GM19438 (cell line): ENCODE results near the gene CRIP3.

Experiments used
- ATAC-seq: cut with Tn5 transposase; IDR thresholded peaks from one replicate; pipeline ENCODE4 v1.9.1; 2021; ENCODE audit warnings: low read depth; ENCODE audit not compliant: unreplicated experiment

CRIP3 gene

DNA sequence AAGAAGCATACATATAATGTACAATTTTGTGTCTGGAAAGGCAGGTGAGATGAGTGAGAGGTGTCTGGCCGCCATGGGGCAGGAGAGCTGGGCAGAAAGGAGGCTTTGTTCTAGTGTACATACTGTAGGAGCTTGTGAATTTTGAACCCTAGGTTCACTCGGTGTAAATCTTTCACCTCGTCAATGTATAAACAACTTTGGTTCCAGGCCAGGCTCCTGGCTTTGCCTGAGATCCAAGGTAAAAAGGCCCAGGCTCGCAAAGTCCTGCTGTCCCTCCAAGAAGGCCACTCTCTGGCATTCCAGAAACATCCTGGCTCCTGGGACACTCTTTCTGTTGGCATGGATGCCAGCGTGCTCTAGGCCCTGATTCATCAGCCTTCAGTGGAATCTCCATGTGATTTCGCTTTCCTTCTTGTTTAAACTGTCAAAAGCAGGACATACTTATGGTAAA, 17.7 kb downstream of the CRIP3 start:
- no peak for ATAC-seq

DNA sequence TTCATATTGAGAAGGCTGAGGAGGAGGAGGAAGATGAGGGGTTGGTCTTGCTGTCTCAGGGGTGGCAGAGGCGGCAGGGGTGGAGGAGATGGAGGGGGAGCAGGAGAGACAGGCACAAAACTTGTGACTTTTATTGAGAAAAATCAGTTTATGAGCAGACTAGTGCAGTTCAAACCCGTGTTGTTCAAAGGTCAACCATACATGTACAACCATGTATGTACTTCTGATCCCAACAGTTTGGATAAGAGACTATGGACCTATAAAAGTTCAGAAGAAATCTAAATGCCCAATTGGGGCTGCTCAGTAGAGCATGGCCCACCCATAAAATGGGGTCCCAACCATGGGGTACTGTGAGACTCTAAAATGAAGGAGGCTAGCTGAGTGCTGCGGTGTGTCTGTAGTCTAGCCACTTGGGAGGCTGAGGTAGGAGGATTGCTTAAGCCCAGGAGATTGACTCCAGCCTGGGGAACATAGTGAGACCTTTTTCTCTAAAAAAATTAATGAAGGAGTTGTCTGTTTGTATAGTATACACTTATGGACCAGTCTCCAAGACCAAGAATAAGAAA, 18.2 kb downstream of the CRIP3 start:
- no peak for ATAC-seq

DNA sequence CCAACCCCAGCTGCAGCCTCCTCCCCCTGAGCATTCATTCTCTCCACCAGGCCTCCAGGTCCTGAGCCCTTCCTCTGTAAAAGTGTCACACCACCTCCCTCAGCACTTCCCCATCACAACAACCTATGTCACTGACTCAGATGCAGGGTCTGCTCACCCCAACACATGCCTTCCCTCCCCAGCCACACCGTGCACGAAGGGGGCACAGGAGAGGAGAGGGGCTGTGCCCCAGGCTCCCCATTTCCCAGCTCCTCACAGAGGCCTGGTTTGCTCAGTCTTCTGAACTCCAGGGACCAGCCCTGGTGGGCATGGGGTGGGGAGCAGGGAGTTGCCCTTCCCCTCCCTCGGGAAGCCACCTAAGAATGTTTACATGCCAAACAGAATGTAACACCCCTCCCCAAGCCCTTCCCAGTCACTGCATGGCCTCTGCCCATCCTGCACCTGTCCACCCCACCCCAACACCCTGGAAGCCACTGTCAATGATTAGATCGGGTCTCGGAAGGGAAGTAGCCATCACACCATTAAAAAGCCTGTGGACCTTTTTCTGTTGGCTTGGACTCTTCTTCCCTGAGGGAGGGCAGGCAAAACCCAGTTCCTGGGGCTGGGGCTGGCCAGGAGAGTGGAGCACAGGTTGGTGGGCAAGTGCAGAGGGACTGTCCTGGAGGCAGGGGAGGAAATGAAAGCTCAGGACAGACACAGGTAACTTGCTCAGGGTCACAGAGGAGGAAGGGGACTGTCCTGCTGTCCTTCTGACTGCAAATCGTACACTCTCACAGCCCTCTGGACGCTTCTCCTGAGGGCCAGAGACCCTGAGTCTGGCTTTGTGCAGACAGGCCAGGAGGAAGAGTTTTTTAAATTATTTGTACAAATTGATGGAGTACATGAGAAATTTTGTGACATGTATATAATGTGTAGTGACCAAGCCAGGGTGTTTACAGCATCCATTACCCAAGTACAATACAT, 20.6 kb downstream of the CRIP3 start:
- no peak for ATAC-seq

DNA sequence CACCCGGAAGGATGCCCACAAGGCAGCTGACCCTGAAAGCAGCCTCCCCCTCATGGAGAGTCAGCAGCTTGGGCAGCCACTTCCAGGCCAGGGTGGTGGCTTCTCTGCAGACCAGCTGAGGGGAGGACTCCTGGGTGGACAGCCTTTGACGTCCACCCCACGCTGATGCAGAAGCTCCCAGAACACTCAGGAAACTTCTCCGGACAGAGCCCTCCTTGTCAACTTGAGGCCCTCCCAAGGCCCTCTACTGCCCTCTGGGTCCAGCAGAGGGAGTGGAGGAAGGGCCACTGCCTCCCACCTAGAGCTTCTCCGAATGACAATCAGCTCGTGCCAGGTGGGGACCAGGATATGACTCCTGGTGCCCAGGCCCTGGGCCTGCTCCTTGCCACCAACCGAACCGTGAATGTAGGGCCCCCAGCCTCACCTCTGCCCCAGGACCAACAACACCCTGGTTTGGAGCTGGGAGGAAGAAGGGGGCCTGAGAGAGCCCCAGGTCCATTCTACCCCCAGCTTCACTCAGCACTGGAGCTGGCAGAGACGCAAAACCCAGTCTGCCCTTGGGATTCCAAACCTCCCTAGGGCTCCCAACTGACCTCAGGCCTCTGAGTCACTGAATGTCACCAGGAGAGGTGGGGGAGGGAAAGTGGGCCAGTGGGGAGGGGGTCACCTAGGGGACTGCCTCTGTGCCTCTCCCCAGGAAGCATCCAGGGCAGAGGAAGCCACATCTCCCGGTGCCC, 21.5 kb downstream of the CRIP3 start:
- no peak for ATAC-seq

DNA sequence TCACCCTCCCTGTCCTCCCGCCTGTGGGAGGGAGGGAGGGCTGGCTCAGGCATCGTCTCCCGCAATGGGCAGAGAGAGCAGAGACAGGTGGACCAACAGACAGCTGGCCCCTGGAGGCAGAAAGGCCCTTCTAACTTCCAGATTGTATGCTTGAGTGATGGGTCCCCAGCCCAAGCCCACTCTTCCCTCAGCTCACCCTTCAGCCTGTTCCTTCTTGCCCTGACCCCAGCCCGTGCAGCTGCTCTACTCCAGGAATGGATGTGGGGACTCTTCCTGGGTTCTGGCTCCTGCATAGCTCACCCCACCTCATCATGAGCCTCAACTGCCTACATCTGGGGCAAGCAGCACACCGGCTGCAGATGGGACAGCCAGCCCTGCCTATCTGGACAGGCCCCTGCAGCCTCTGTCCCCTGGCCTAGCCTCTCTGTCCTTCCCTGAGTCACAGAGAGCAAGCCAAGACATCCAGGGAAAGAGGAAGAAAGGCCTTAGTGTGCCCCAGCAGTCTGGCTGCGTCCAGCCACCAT, 22.1 kb downstream of the CRIP3 start:
- no peak for ATAC-seq

DNA sequence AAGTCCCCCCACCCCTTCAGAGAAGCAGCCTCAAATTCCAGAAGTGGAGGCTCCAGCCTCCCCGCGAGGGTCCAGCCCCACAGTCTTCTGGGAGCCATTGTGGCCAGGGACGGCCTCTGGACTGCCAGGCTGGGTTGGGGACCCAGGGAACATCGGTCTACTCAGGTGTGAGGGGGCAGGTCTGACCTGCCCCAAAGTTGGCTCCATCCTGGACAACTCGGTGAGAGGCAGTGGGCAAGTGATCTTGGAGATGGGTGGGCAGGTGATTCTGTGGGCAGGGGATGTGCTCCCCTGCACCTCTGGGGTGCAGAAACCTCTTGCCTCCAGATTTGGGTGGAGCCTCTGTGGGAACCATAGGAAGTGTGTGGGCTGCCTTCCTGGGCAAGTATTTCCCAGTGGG, 22.8 kb downstream of the CRIP3 start:
- ATAC-seq = no peak

DNA sequence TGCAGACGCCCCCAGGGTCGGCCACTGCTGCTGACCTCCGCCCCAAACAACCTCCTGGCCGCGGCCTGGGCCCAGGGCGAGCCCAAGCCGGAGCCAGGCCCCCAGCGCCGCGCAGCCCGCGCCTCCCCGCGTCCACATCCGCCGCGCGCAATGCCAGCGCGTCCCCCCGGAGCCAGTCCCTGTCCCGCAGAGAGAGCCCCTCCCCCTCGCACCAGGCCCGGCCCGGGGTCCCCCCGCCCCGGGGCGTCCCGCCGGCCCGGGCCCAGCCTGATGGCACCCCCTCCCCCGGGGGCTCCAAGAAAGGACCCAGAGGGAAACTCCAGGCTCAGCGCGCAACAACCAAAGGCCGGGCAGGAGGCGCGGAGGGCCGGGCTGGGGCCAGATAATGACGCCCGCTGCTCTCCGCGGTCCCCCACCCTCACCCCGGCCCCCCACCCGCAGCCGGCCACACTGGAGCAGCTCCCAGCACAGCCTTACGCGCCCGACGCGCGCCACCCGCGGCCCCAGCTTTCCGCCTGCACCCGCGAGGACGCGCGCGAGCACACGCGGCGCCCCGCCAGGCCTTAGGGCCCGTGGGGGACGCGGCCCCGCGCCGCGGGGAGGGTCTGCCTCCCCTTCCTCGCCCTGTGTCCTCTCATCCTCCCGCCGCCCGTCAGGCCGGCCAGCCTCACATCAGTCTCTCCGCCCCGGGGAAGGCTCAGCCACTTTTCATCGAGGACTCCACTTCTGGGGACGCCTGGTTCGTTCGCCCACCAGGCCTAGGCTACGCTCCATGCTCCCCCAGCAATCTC, 23.4 kb downstream of the CRIP3 start:
- no peak for ATAC-seq

DNA sequence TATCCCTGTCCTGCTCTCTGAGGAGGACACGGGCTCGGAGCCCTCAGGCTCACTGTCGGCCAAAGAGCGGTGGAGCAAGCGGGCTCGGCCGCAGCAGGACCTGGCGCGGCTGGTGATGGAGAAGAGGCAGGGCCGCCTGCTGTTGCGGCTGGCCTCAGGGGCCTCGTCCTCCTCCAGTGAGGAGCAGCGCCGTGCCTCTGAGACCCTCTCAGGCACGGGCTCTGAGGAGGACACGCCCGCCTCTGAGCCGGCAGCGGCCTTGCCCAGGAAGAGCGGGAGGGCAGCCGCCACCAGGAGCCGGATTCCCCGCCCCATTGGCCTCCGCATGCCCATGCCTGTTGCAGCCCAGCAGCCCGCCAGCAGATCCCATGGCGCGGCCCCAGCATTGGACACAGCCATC, 24.7 kb downstream of the CRIP3 start:
- no peak for ATAC-seq

DNA sequence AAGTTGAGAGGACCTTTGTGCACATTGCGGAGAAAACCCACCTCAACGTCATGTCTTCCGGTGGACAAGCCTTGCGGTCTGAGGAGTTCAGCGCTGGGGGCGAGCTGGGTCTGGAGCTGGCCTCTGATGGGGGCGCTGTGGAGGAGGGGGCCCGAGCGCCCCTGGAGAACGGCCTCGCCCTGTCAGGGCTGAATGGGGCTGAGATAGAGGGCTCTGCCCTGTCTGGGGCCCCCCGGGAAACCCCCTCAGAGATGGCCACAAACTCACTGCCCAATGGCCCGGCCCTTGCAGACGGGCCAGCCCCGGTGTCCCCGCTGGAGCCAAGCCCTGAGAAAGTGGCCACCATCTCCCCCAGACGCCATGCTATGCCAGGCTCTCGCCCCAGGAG, 25.1 kb downstream of the CRIP3 start:
- no peak for ATAC-seq

DNA sequence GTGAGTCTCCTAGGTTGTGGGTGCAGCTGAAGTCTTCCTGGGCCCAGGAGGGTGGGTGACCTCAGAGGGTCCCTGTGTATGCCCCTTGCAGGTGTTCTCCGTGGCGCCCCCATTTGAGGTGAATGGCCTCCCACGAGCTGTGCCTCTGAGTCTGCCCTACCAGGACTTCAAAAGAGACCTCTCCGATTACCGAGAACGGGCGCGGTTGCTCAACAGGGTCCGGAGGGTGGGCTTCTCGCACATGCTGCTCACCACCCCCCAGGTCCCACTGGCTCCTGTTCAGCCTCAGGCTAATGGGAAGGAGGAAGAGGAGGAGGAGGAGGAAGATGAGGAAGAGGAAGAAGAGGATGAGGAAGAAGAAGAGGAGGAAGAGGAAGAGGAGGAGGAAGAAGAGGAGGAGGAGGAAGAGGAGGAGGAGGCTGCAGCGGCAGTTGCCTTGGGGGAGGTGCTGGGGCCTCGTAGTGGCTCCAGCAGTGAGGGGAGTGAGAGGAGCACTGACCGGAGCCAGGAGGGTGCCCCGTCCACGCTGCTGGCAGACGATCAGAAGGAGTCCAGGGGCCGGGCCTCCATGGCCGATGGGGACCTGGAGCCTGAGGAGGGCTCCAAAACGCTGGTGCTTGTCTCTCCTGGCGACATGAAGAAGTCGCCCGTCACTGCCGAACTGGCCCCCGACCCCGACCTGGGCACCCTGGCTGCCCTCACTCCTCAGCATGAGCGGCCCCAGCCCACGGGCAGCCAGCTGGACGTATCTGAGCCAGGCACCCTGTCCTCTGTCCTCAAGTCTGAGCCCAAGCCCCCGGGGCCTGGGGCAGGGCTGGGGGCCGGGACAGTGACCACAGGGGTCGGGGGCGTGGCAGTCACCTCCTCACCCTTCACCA, 25.8 kb downstream of the CRIP3 start:
- no peak for ATAC-seq

DNA sequence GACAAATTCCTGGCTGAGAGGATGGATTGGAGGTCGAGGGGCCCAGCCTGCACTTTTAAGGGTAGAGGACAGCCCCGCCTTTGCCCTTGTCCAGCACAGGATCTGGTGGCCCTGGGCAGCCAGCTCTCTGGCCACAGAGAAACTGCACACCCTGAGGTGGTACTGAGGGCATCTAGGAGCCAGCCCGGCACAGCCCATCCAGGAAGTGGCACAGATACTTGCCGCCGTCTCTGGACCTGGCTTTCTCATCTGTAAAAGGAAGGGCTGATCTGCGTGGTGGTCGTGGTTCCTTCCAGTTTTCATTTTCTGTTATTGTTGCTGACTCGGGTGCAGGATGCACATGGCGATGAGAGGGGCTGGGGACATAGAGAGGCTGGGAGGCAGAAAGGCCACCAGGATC, 26.6 kb downstream of the CRIP3 start:
- no peak for ATAC-seq

DNA sequence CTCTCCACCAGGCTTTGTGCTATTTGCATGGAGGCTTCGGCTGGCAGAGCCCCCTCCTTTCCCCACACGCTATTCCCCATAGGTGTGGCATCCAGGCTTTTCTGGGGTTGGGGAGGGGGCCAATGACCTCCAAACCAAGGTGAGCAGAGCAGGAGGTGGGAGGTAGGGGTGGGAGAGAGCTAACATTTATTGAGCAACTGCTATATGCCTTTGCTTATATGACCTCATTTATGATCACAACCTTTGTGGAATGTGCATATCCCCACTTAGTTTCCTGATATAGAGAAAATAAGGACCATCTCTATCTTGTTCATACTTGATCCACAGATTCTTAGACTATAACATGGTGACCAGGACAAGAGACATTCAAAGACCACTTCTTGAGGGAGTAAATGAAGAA, 28.4 kb downstream of the CRIP3 start:
- no peak for ATAC-seq

DNA sequence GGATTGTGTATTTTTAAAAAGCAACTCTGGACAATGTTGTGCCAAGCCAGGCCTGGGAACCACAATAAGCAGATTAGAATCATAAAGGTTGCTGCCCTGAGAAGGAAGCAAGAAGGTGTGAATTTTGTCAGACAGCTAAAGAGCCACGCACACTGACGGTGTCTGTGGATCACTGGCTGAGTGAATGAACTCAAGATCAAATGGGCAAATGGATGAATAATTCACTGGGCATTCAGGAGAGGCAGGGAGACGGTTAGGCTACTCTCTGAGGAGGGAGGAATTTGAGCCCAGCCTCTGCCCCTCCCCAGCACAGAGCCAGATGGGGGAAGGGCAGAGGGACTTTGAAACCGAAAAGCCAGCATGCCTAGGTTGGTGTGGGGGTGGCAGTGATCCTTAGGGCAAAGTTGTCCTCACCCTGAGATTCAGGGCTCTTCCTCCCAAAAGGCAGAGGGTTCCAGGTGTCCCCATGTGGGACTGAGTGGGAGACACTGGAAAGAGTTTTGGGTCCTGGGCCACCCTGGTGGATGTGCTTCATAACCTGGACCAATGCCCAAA, 30.0 kb downstream of the CRIP3 start:
- ATAC-seq = no peak

DNA sequence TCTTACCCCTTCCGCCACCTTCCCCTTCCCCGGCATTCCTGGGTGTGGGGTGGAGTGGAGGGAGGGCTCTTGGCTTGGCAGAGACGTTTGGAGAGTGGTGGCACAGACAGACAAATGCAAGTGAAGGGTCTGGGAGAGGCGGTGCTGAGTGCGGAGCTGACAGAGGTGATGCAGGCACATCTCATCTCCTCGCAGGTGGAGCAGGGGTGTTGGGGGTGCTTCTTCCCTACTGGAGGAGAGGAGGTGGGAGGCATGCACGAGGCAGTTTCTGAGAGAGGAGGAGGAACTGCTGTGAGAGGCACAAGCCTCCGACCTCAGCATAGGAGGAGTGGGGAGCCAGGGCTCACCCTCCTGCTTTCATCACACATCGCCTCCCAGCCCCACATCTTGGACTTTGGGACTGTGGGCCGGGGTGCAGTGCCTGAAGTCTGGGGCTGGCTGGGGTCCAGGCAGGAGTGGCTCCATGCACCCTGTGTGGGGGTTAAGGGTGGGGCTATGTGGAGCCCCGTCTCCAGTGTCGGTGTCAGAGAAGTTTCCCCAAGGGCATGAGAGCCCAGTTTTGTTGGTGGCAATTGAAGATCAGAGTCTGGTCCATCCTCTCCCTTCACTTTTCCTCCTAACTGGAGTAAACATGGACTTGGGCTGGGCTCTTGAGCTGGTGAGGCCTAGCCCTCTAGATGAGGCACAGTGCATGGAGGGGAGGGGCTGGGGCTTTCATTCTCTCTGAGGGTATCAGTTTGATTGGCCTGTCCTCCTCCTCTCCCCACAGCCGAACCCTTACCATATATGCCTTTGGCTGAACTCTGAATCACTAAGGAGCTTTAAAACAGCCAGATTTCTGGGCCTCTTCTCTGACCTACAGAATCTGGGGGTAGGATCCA, 30.7 kb downstream of the CRIP3 start:
- ATAC-seq = no peak

DNA sequence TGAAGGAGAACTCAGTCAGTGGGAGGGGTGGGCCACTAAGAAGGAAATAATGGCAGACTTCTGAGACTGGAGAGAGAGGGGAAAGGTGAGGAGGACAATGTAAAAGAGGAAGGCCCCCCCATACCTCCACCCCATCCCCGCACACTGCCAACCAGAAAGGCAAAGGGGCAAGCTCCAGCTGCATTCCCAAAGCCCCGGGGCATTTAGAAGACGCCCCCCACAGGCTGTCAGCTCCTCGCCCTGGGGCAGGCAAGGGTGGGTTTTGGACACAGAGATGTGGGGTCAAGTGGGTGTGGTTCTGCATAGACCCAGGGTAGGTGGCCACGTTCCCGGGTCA, 31.4 kb downstream of the CRIP3 start:
- no peak for ATAC-seq

DNA sequence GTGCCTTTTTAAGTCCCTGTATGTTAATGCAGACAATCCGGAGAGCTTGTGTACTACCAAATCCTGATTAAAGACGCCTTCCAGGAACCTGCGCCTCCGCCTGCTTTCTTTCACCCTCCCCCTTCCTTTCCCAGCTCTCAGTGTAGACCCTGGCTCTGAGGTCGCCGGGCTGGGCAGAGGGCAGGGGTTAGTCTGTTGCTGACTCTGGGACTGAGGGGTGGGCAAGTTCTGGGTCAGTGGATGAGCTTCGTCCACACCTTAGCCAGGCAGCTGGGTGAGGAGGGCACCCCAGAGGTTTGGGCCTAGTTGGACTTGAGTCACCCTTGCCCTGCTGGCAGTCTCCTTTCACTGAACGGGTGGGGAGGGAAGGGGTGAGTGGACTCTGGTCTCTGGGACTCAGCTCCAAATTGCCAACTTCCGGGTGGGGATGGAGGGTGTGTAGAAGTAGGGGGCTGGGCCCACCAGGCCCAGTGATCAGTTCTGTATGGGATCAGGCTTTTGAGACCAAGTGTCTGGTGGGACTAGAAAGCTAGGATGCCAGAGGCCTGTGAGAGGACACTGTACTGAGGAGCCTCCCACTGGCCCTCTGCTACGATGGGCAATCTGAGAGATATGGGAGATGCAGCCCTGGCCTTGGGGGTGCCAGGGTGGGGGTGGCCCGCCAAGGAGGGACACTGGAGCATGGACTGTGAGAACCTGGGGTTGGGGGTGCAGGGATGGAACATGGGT, 31.9 kb downstream of the CRIP3 start:
- no peak for ATAC-seq

DNA sequence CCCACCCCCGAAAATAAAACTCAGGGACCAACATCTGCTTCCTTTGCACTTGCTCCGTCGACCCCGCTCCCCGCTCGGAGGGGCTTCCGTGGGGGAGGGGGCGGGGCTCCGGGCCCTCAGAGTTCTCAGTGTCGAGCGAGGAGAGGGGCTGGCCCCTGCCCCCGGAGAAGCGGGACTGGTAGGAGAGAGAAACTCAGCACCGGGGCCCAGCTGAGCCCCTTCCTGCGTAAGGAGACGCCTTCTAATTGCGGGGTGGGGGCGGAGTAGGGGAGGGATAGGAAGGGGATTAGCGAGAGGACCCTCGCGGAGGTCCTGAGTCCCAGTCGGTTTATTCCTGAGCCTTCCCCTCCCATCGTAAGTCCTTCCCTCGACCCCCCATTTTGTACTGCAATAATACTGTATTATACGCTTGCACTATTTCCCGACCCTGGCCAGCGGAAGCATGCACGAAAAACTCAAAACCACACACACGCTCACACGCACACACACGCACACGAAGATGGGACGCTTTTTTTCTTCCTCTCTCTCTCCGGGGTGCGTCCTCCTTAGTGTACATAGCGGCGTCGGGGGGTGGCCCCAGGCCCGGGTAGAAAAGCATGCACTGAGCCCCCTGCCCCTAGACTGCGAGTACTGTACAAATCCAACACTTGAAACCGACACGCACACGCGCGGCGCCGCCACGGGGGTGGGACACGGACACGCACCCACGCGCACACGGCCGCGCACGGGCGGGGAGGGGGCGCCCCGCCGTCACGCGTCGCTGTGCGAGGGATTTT, 32.6 kb downstream of the CRIP3 start:
- ATAC-seq = no peak
